Nasal cavity respiratory epithelium epithelial cell of viscerocranial mucosa (primary cell): Measurements from ENCODE around the gene OPA1. TPM values are rescaled to one million over a fixed set of nuclear protein-coding genes. Genes with fewer than 3 reads are reported as not detected.

ENCODE experiments used
- total RNA-seq: library from RNA; depleted of rRNA; stranded (reverse); fragments of >200 nt; gene quantifications from 2 replicates; pipeline ENCODE4 v1.2.3, GENCODE V29; 2014

Gene OPA1, protein sequence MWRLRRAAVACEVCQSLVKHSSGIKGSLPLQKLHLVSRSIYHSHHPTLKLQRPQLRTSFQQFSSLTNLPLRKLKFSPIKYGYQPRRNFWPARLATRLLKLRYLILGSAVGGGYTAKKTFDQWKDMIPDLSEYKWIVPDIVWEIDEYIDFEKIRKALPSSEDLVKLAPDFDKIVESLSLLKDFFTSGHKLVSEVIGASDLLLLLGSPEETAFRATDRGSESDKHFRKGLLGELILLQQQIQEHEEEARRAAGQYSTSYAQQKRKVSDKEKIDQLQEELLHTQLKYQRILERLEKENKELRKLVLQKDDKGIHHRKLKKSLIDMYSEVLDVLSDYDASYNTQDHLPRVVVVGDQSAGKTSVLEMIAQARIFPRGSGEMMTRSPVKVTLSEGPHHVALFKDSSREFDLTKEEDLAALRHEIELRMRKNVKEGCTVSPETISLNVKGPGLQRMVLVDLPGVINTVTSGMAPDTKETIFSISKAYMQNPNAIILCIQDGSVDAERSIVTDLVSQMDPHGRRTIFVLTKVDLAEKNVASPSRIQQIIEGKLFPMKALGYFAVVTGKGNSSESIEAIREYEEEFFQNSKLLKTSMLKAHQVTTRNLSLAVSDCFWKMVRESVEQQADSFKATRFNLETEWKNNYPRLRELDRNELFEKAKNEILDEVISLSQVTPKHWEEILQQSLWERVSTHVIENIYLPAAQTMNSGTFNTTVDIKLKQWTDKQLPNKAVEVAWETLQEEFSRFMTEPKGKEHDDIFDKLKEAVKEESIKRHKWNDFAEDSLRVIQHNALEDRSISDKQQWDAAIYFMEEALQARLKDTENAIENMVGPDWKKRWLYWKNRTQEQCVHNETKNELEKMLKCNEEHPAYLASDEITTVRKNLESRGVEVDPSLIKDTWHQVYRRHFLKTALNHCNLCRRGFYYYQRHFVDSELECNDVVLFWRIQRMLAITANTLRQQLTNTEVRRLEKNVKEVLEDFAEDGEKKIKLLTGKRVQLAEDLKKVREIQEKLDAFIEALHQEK
- 85.9 and 108 TPM in 2 replicates for total RNA-seq

DNA sequence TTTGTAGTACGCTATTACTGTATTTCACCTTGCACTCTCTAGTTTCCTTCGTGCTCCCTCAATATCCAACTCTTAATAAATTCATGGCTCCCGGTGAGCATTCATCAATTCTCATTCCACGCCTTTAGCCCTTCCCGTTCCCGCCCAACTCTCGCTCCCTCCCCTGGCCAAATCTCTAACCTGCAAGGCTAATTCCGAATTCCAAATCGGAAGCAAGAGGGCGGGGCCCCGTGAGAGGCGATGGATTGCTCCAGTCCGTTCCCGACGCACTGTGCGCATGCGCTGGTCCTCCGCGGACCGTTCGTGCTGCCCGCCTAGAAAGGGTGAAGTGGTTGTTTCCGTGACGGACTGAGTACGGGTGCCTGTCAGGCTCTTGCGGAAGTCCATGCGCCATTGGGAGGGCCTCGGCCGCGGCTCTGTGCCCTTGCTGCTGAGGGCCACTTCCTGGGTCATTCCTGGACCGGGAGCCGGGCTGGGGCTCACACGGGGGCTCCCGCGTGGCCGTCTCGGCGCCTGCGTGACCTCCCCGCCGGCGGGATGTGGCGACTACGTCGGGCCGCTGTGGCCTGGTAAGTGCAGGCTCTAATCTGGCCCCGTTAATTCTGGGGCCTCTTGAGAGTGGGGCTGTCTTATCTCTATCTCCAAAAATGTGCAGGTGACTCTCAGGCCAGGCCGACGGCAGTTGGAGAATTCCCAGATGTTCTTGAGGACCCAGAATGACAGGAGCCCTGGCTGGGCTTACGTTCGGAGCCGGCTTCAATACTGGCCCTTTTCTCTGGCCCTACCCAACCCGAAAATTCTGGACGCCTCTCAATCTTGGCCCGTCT is at the start of gene OPA1:
TSS of gene OPA1 (plus strand) at position 368 of the 827 bp plus-strand sequence. CDS start at position 538, 170 bp downstream.

DNA sequence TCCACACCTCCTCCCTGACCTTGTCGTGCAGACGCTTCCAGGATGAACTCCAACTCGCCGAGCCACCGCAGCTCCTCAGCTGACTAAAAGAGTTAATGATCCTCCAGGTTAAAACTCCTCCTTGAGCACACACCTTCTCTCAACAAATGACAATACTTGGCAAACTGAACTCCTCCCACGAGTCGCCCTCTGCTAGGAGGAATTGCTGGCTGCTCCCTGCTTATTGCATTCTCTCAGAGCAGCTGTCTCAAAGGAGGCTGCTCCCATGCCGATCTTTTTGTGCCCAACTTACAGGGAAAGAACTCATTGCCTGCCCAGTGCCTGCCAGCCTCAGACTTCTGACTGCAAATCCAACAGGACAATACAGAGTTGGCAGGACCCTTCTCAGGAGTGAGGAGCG is 38.2 kb upstream of the OPA1 start, which contains the start of gene ATP13A4:
TSS of gene ATP13A4 (minus strand) at position 85 of the 400 bp plus-strand sequence. CDS start 96 bp downstream, outside the sequence.

Other genes with a start within 250 kb of the OPA1 start
- gene ATP13A5, start 214.5 kb upstream of the OPA1 start, total RNA-seq: 0.07 TPM in 1 of 2 replicates, not detected in the other
- 1.7 and 6.2 TPM in 2 replicates for gene ATP13A4, start 38.3 kb upstream of the OPA1 start, total RNA-seq